Duodenal mucosa (tissue), 2 donors: ENCODE measurements around the gene PACSIN1.

Experiments used
- H3K27ac ChIP-seq: one replicate; pipeline ENCODE4 v1.7.0; 2013; ENCODE audit warnings: low read depth, low read length
- H3K27me3 ChIP-seq, 2 donors: one replicate each; pipeline ENCODE4 v1.7.0; 2013; ENCODE audit warnings: low read length in 2 of 2, control low read depth in 1 of 2; ENCODE audit not compliant: insufficient read depth in 2 of 2, control insufficient read depth in 1 of 2
- H3K36me3 ChIP-seq, 2 donors: one replicate each; pipeline ENCODE4 v1.7.0; 2013; ENCODE audit warnings: low read length in 2 of 2, control low read depth in 1 of 2; ENCODE audit not compliant: insufficient read depth in 2 of 2, control insufficient read depth in 1 of 2
- H3K4me1 ChIP-seq, 2 donors: one replicate each; pipeline ENCODE4 v1.7.0; 2013; ENCODE audit warnings: low read length in 2 of 2, control low read depth in 1 of 2; ENCODE audit not compliant: insufficient read depth in 2 of 2, control insufficient read depth in 1 of 2
- H3K4me3 ChIP-seq, 2 donors: one replicate each; pipeline ENCODE4 v1.7.0; 2013; ENCODE audit warnings: low read length in 2 of 2, low read depth in 1 of 2
- H3K9ac ChIP-seq, 2 donors: one replicate each; pipeline ENCODE4 v1.7.0; 2013; ENCODE audit warnings: low read length in 2 of 2, low read depth in 1 of 2
- H3K9me3 ChIP-seq, 2 donors: one replicate each; pipeline ENCODE4 v1.7.0; 2013; ENCODE audit warnings: low read length in 2 of 2, control low read depth in 1 of 2; ENCODE audit not compliant: control insufficient read depth in 1 of 2

Gene PACSIN1

DNA sequence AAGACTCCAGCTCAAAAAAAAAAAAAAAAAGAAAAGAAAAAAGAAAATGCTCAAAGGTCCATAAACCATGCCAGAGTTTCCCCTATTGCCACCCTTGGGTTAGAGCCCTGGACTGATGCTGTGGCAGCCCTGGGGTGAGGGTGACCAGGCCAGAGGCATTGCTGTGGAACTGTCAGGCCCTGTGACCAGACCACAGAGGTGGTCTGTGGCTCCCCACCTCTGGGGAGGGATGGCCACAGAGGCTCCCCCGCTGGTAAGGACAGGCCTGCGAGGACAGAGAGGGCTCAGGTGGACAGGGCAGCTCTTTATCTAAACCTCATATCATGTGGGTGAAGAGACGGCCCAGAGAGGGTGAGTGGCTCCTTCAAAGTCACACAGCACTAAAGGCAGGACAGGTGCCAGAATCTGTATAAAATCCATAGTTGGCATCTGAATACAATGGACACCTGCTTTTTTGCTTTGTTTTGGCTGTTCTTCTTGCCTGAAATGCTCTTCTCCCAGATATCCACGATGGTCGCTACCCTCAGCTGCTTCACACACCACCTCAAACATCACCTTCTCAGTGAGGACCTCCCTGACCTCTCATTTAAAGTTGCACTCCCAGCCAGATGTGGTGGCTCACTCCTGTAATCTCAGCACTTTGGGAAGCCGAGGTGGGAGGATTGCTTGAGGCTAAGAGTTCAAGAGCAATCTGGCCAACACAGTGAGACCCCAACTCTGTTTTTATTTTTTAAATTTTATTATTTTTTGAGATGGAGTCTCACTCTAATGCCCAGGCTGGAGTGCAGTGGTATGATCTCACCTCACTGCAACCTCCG lies 112.8 kb downstream of the PACSIN1 start:
- Histone ChIP-seq H3K9ac (no peak overlapping the region), H3K4me3 (no peak overlapping the region), H3K27ac (no peak overlapping the region), H3K27me3 (no peaks in the 10 kb centered on the region), H3K9me3 (no peaks in the 10 kb centered on the region), H3K4me1 (peaks cover 0 to 3% of the 10 kb centered on the region in 2 donors), H3K36me3 (no peaks in the 10 kb centered on the region)

DNA sequence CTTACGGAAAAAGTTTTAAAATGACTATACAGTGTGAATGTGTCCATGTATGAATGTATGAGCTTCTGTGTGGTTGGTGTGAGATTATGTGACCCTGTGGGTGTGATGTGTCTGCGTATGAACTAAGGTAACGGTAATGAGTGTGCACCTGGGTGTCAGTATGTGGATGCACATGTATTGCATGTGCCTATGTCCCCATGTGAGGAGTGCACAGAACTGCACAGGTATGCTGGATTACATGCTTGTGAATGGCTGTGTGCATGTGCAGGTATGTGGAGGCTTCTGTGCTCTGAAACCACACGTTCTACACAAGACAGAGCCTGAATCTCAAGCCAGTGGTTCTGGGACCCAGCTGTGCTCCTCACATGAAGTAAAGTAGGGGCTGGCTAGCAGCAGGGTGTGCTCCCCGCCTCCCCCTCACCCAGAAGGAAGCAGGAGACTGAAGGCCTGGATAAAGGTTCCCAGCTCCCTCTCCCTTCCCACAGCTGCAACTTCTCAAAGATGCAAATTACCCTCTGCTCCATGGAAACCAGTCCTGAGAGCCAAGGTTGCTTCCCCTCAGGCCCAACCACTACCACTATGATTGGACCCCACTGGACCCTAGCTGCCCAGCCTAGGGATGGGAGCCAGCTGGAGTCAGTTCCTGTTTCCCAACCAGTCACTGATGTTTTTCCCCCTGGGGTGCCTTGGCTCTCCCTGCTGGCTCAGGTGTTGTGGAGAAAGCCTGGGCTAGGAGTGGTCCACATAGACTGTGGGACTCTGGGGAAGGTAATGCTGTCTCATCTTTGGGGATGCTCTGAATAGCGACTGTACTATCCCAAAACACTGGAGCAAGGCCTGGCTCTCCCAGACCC lies 115.1 kb downstream of the PACSIN1 start:
- Histone ChIP-seq H3K27ac (no peak overlapping the region), H3K36me3 (peaks cover 0 to 3% of the 10 kb centered on the region in 2 donors), H3K9me3 (no peaks in the 10 kb centered on the region), H3K27me3 (no peaks in the 10 kb centered on the region), H3K4me3 (no peak overlapping the region), H3K4me1 (no peaks in the 10 kb centered on the region), H3K9ac (no peak overlapping the region)

DNA sequence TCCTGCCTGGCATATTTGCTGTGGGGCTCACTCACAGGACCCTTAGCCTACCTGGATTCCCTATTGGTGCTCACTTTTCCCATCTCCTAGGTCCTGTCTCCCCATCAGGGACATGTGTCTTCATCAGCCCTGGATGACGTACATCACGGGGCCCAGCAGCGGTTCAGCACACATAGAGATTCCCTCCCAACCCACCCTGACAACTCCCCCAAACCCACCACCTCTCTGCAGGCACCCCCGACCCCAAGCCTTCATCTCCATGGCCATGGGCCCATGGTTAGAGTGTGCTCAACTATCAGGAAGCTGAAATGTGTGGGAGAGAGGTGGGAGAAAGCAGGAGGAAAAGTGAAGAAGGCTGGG lies 115.7 kb downstream of the PACSIN1 start:
- H3K9me3 ChIP-seq, result no peaks in the 10 kb centered on the region
- H3K4me1 ChIP-seq, result no peaks in the 10 kb centered on the region
- no peak overlapping the region for H3K4me3 ChIP-seq
- no peak overlapping the region for H3K27ac ChIP-seq
- H3K9ac ChIP-seq, result no peak overlapping the region
- H3K36me3 ChIP-seq, result peaks cover 0 to 8% of the 10 kb centered on the region in 2 donors
- no peaks in the 10 kb centered on the region for H3K27me3 ChIP-seq

- Histone ChIP-seq H3K27ac (no peak overlapping the region), H3K9me3 (no peaks in the 10 kb centered on the region)
These were observed 117.6 kb downstream of the PACSIN1 start for GRCh38 chr6:34583461-34583860.

DNA sequence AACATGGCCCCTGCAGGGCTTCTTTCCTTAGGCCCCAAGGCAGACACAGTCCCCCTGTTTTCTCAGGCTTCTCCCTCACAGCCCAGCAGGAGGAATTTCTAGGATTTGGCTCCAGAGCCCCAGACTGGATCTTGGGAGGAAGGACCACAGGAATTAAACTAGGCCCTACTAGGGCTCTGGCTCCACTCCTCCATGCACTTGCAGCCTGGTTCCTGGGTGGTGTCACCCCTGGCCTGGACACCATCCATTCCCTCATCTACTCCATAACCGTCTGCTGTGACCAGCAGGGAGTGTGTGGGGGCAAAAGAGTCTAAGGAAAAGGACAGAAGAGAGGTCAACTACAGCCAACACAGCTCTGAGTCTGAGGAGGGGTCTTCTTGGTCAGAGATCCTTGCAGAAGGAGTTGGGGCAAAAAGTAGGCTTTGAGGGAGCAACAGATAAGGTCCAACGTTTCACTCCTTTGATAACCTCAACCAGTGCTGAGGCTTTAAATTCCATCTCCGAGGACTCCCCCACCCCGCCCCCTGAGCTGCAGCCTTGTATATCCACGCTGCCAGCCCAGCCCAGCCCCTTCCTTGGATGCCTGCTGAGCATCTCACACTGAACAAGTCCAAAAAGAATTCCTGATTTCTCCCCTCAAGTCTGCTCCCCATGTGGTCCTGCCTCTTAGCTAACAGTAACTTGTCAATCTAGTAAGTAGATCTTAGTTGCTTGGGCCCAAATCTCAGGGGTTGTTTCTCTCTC lies 118.2 kb downstream of the PACSIN1 start:
- no peaks in the 10 kb centered on the region for H3K9me3 ChIP-seq
- H3K27me3 ChIP-seq, result no peaks in the 10 kb centered on the region
- no peak overlapping the region for H3K27ac ChIP-seq
- peaks cover 13 to 25% of the 10 kb centered on the region in 2 donors for H3K36me3 ChIP-seq
- H3K4me1 ChIP-seq, result no peaks in the 10 kb centered on the region
- H3K9ac ChIP-seq, result no peak overlapping the region
- no peak overlapping the region for H3K4me3 ChIP-seq

More at GRCh38 chr6:34583461-34583860, 117.6 kb downstream of the PACSIN1 start:
- H3K4me1 ChIP-seq, result no peaks in the 10 kb centered on the region
- H3K4me3 ChIP-seq, result no peak overlapping the region
- H3K27me3 ChIP-seq, result no peaks in the 10 kb centered on the region
- peaks cover 8 to 20% of the 10 kb centered on the region in 2 donors for H3K36me3 ChIP-seq
- H3K9ac ChIP-seq, result no peak overlapping the region

DNA sequence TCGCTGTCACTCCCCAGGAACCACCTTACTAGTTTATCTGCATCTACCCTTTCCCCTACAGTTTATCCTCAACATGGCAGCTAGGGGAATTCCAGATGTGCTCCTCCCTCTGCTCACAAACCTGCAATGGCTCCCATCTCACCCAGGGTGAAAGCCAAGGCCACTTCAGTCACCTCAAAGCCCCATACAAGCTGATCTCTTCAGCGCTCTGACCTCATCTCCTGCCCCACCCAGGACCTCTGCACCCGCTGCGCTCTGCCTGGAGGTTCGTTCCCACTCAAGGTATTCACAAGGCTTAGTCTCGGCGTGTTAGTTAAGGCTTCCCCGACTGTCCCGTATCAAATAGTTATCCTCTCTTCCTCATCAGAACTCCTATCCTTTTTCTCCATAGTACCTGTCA lies 118.8 kb downstream of the PACSIN1 start:
- Histone ChIP-seq H3K27ac (no peak overlapping the region), H3K9ac (no peak overlapping the region), H3K36me3 (peaks cover 20 to 32% of the 10 kb centered on the region in 2 donors), H3K4me1 (no peaks in the 10 kb centered on the region), H3K9me3 (no peaks in the 10 kb centered on the region), H3K4me3 (no peak overlapping the region), H3K27me3 (no peaks in the 10 kb centered on the region)
